CD4-positive, alpha-beta T cell treated with Interferon gamma for 1 hour (primary cell): ENCODE measurements around the gene LGALS3.
A peak's percentile ranks its signal among the peaks of the same experiment; 100 is the strongest.
"Not testable (repeated sequence)": the region's sequence is repeated elsewhere in the genome, so short reads cannot be mapped to it uniquely, and the experiment has no call there.

Source experiments
- DNase-seq: peaks from one replicate; pipeline ENCODE4 v3.0.0-alpha.2; 2020

The LGALS3 gene

GRCh38 chr14:55129086-55129427 lies at the start of gene LGALS3:
Gene LGALS3 (plus strand): TSS chr14:55129252. CDS start chr14:55137374, 8,122 bp downstream.
- peak; percentile 25 for DNase-seq

- not testable (repeated sequence) for DNase-seq
Measured at GRCh38 chr14:55079961-55080360, 49.1 kb upstream of the LGALS3 start.

- no peak for DNase-seq
Measured at GRCh38 chr14:55084401-55085059, 44.5 kb upstream of the LGALS3 start.

- no peak for DNase-seq
Measured at GRCh38 chr14:55085060-55085660, 43.9 kb upstream of the LGALS3 start.

GRCh38 chr14:55086938-55087337 lies 42.1 kb upstream of the LGALS3 start:
- no peak for DNase-seq

GRCh38 chr14:55088356-55088755 lies 40.7 kb upstream of the LGALS3 start:
- DNase-seq: no peak

- no peak for DNase-seq
Measured at GRCh38 chr14:55092341-55092740, 36.7 kb upstream of the LGALS3 start.

- DNase-seq: no peak
Measured at GRCh38 chr14:55094292-55095157, 34.5 kb upstream of the LGALS3 start.

GRCh38 chr14:55097881-55098560 lies 31.0 kb upstream of the LGALS3 start:
- peak; percentile 38 for DNase-seq

- no peak for DNase-seq
Measured at GRCh38 chr14:55098561-55098898, 30.5 kb upstream of the LGALS3 start.

GRCh38 chr14:55099756-55100155 lies 29.3 kb upstream of the LGALS3 start:
- no peak for DNase-seq

GRCh38 chr14:55101698-55102097 lies 27.4 kb upstream of the LGALS3 start:
- no peak for DNase-seq

GRCh38 chr14:55102141-55102621 lies 26.9 kb upstream of the LGALS3 start:
- DNase-seq: peak; percentile 36

- peak; percentile 48 for DNase-seq
Measured at GRCh38 chr14:55103005-55103640, 25.9 kb upstream of the LGALS3 start.

GRCh38 chr14:55103971-55104954 lies 24.8 kb upstream of the LGALS3 start:
- DNase-seq: no peak

GRCh38 chr14:55105991-55106390 lies 23.1 kb upstream of the LGALS3 start:
- no peak for DNase-seq

GRCh38 chr14:55107766-55108554 lies 21.1 kb upstream of the LGALS3 start:
- DNase-seq: peak; percentile 66

- DNase-seq: no peak
Measured at GRCh38 chr14:55109836-55110235, 19.2 kb upstream of the LGALS3 start.

GRCh38 chr14:55111122-55111708 lies 17.8 kb upstream of the LGALS3 start:
- no peak for DNase-seq

GRCh38 chr14:55114720-55115119 lies 14.3 kb upstream of the LGALS3 start:
- no peak for DNase-seq
